WTC11 (cell line): ENCODE results near the gene PWP1.

Source experiments
- CTCF ChIP-seq: fragments of 200-600 bp; IDR thresholded peaks from 2 replicates; pipeline ENCODE4 v1.8.0; 2022; ENCODE audit warnings: antibody characterized with exemption
- MAX ChIP-seq: sonication (generic); formaldehyde crosslinking; IDR thresholded peaks from 2 replicates; pipeline ENCODE4 v1.8.0; 2022; ENCODE audit warnings: mild to moderate bottlenecking, missing genetic modification reagents
- NR2C2 ChIP-seq: sonication (generic); formaldehyde crosslinking; IDR thresholded peaks from 2 replicates; pipeline ENCODE4 v1.8.0; 2022; ENCODE audit warnings: mild to moderate bottlenecking, missing genetic modification reagents
- STAT6 ChIP-seq: sonication (generic); formaldehyde crosslinking; conservative IDR thresholded peaks from 2 replicates; pipeline ENCODE4 v1.8.1; 2023; ENCODE audit warnings: mild to moderate bottlenecking, low read depth, missing genetic modification reagents, moderate library complexity
- TF ChIP-seq, protein P1 (sequence below): sonication (generic); formaldehyde crosslinking; IDR thresholded peaks from 2 replicates; pipeline ENCODE4 v1.8.0; 2023; ENCODE audit warnings: mild to moderate bottlenecking, missing genetic modification reagents
- TF ChIP-seq, protein P2 (sequence below): sonication (generic); formaldehyde crosslinking; IDR thresholded peaks from 2 replicates; pipeline ENCODE4 v1.8.0; 2023; ENCODE audit warnings: missing genetic modification reagents

DNA sequence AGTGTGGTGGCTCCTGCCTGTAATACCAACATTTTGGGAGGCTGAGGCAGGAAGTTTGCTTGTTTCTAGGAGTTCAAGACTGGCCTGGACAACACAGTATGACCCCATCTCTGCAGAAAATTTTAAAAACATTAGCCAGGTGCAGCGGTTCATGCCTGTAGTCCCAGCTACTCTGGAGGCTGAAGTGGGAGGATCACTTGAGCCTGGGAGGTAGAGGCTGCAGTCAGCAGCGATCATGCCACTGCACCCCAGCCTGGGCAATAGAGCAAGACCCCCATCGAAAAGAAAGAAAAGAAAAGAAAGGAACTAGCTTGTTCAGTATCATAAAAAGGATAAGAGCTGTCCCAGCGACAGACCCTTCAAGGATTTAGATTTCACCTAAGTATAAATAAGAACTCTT is 18.1 kb upstream of the PWP1 start:
- TF ChIP-seq NR2C2 (CRISPR knock-in tag) (no peak), CTCF (no peak), MAX (no peak), STAT6 (CRISPR knock-in tag) (no peak)
- TF ChIP-seq, protein P1, sequence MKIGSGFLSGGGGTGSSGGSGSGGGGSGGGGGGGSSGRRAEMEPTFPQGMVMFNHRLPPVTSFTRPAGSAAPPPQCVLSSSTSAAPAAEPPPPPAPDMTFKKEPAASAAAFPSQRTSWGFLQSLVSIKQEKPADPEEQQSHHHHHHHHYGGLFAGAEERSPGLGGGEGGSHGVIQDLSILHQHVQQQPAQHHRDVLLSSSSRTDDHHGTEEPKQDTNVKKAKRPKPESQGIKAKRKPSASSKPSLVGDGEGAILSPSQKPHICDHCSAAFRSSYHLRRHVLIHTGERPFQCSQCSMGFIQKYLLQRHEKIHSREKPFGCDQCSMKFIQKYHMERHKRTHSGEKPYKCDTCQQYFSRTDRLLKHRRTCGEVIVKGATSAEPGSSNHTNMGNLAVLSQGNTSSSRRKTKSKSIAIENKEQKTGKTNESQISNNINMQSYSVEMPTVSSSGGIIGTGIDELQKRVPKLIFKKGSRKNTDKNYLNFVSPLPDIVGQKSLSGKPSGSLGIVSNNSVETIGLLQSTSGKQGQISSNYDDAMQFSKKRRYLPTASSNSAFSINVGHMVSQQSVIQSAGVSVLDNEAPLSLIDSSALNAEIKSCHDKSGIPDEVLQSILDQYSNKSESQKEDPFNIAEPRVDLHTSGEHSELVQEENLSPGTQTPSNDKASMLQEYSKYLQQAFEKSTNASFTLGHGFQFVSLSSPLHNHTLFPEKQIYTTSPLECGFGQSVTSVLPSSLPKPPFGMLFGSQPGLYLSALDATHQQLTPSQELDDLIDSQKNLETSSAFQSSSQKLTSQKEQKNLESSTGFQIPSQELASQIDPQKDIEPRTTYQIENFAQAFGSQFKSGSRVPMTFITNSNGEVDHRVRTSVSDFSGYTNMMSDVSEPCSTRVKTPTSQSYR (CRISPR knock-in tag) = no peak
- TF ChIP-seq, protein P2, sequence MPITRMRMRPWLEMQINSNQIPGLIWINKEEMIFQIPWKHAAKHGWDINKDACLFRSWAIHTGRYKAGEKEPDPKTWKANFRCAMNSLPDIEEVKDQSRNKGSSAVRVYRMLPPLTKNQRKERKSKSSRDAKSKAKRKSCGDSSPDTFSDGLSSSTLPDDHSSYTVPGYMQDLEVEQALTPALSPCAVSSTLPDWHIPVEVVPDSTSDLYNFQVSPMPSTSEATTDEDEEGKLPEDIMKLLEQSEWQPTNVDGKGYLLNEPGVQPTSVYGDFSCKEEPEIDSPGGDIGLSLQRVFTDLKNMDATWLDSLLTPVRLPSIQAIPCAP (CRISPR knock-in tag) = no peak
